PC-9 (cell line): ENCODE measurements around the gene MTA3. TPM values are rescaled to one million over a fixed set of nuclear protein-coding genes. Genes with fewer than 3 reads are reported as not detected.
"Not testable (repeated sequence)": the region's sequence is repeated elsewhere in the genome, so short reads cannot be mapped to it uniquely, and the experiment has no call there.

Experiments used
- BruUV-seq: library from RNA; stranded (reverse); fragments of 400-500 nt; replicated peaks from 2 replicates; lab custom pipeline; 2021; lab: Mats Ljungman, UMichigan
- CTCF ChIA-PET: fragments of 300-600 bp; sonication (Branson Sonifier 250); formaldehyde crosslinking; loops from one replicate; lab custom pipeline; 2022; ENCODE audit warnings: antibody characterized with exemption; lab: Charles Lee
- POLR2A ChIA-PET: fragments of 300-600 bp; sonication (Branson Sonifier 250); formaldehyde crosslinking; loops from one replicate; lab custom pipeline; 2022; ENCODE audit warnings: antibody characterized with exemption; ENCODE audit not compliant: unreplicated experiment; lab: Charles Lee
- DNase-seq, 2 experiments: peaks; one replicate each; pipeline versions ENCODE4 v3.0.0 to v3.0.0-alpha.2; 2015 to 2022; ENCODE audit warnings: mixed read lengths in 1 of 2
- H2AFZ ChIP-seq: fragments of 200-600 bp; sonication (generic); 2 replicates; pipeline ENCODE4 v1.8.1; 2017; ENCODE audit warnings: antibody characterized with exemption
- H3F3A ChIP-seq: fragments of 200-600 bp; sonication (generic); 2 replicates; pipeline ENCODE4 v1.8.1; 2017; ENCODE audit warnings: antibody characterized with exemption, mild to moderate bottlenecking, low read depth; ENCODE audit not compliant: insufficient read depth
- H3K27ac ChIP-seq: fragments of 200-600 bp; sonication (generic); 2 replicates; pipeline ENCODE4 v1.6.1; 2016; ENCODE audit warnings: mixed run types
- H3K27me3 ChIP-seq: fragments of 200-600 bp; sonication (generic); 2 replicates; pipeline ENCODE4 v1.6.1; 2016; ENCODE audit warnings: low read depth, mixed run types; ENCODE audit not compliant: insufficient read depth
- H3K36me3 ChIP-seq: fragments of 200-600 bp; sonication (generic); 2 replicates; pipeline ENCODE4 v1.6.1; 2016; ENCODE audit warnings: low read depth, mixed run types
- H3K4me1 ChIP-seq: fragments of 200-600 bp; sonication (generic); replicated peaks from 2 replicates; pipeline ENCODE4 v1.6.1; 2016; ENCODE audit warnings: mixed run types; ENCODE audit not compliant: insufficient read depth
- H3K4me2 ChIP-seq: fragments of 200-600 bp; sonication (generic); 2 replicates; pipeline ENCODE4 v1.6.1; 2017; ENCODE audit warnings: mixed run types
- H3K4me3 ChIP-seq: fragments of 200-600 bp; sonication (generic); 2 replicates; pipeline ENCODE4 v1.6.1; 2016; ENCODE audit warnings: mixed run types
- H3K79me2 ChIP-seq: fragments of 200-600 bp; sonication (generic); 2 replicates; pipeline ENCODE4 v1.6.1; 2017; ENCODE audit warnings: low read depth, mixed run types
- H3K9me2 ChIP-seq: fragments of 200-600 bp; sonication (generic); 2 replicates; pipeline ENCODE4 v1.8.1; 2017; ENCODE audit warnings: mild to moderate bottlenecking; ENCODE audit not compliant: insufficient read depth
- H3K9me3 ChIP-seq: fragments of 200-600 bp; sonication (generic); 2 replicates; pipeline ENCODE4 v1.8.1; 2016; ENCODE audit warnings: low read depth; ENCODE audit not compliant: insufficient read depth
- H4K20me1 ChIP-seq: fragments of 200-600 bp; sonication (generic); 2 replicates; pipeline ENCODE4 v1.8.1; 2017; ENCODE audit not compliant: insufficient read depth
- EZH2 ChIP-seq: fragments of 200-600 bp; sonication (generic); IDR thresholded peaks from 2 replicates; pipeline ENCODE4 v1.8.0; 2017; ENCODE audit warnings: antibody characterized with exemption, low read depth
- intact Hi-C: fragments of 100-400 bp; cut with micrococcal nuclease; formaldehyde crosslinking; loops from one replicate; pipeline ENCODE4 v1.10.0; 2022; ENCODE audit not compliant: unreplicated experiment
- total RNA-seq: library from RNA; stranded (reverse); gene quantifications from 2 replicates; pipeline ENCODE4 v1.2.3, GENCODE V29; 2021
- TF ChIP-seq, protein P1 (sequence below): fragments of 200-600 bp; sonication (generic); conservative IDR thresholded peaks from 2 replicates; pipeline ENCODE4 v1.6.1; 2017; ENCODE audit warnings: mixed run types, antibody characterized with exemption, mild to moderate bottlenecking, moderate library complexity

Gene MTA3
- total RNA-seq, 1 experiment from 2014 or later, result 89.8 TPM

DNA sequence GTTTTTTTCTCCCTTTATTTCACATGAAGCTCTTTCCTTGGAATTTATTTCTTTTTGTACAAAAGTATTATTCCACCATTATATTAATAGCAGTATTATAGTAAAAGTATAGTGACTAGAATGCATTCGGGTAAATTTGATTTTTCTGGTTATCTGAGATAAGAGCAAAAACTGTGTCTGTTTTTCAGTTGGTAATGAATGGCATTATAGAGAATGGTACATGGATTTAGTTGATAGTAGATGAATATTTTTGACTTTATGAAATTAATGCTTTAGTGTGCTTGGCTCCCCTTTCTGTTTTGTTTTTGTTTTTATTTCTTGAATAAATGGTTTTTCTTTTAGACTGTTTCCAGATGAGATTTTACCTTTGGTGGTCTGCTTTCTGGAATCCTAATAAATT, 71.8 kb downstream of the MTA3 start:
- CTCF ChIA-PET, result no interaction called here
- H3K4me2 ChIP-seq, result no peak overlapping the region
- H3F3A ChIP-seq, result no peaks in the 10 kb centered on the region; the same call in none of the 2 replicates
- H3K4me3 ChIP-seq, result no peak overlapping the region
- no peak overlapping the region for H3K27ac ChIP-seq
- peaks cover 28% of the 10 kb centered on the region for H4K20me1 ChIP-seq
- peaks cover 30% of the 10 kb centered on the region for H3K36me3 ChIP-seq
- TF ChIP-seq, protein P1, sequence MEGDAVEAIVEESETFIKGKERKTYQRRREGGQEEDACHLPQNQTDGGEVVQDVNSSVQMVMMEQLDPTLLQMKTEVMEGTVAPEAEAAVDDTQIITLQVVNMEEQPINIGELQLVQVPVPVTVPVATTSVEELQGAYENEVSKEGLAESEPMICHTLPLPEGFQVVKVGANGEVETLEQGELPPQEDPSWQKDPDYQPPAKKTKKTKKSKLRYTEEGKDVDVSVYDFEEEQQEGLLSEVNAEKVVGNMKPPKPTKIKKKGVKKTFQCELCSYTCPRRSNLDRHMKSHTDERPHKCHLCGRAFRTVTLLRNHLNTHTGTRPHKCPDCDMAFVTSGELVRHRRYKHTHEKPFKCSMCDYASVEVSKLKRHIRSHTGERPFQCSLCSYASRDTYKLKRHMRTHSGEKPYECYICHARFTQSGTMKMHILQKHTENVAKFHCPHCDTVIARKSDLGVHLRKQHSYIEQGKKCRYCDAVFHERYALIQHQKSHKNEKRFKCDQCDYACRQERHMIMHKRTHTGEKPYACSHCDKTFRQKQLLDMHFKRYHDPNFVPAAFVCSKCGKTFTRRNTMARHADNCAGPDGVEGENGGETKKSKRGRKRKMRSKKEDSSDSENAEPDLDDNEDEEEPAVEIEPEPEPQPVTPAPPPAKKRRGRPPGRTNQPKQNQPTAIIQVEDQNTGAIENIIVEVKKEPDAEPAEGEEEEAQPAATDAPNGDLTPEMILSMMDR, result no peak
- no peak for TF ChIP-seq EZH2
- BruUV-seq, result no TSS peak
- DNase-seq, result no peak
- no peak overlapping the region for H2AFZ ChIP-seq
- intact Hi-C loops, result no loop called here
- H3K4me1 ChIP-seq, result no peaks in the 10 kb centered on the region
- POLR2A ChIA-PET, result no interaction called here
- H3K9me3 ChIP-seq, result no peaks in the 10 kb centered on the region
- peaks cover 6% of the 10 kb centered on the region for H3K79me2 ChIP-seq
- no peaks in the 10 kb centered on the region for H3K27me3 ChIP-seq
- no peaks in the 10 kb centered on the region for H3K9me2 ChIP-seq

DNA sequence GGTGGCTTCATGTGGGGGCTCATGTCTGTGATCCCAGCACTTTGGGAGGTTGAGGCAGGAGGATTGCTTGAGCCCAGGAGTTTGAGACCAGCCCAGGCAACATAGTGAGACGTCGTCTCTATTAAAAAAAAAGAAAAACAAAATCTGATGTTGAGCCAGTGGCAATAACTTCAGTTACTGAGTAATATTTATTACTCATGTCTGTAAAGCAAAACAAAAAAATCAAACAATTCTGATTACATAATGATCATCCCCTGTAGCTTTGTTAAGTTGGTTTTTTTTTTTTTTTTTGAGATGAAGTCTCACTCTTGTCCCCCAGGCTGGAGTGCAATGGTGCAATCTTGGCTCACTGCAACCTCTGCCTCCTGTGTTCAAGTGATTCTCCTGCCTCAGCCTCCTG, 73.9 kb downstream of the MTA3 start:
- H3K27ac ChIP-seq, CTCF ChIA-PET, H3K4me2 ChIP-seq: not testable (repeated sequence)

DNA sequence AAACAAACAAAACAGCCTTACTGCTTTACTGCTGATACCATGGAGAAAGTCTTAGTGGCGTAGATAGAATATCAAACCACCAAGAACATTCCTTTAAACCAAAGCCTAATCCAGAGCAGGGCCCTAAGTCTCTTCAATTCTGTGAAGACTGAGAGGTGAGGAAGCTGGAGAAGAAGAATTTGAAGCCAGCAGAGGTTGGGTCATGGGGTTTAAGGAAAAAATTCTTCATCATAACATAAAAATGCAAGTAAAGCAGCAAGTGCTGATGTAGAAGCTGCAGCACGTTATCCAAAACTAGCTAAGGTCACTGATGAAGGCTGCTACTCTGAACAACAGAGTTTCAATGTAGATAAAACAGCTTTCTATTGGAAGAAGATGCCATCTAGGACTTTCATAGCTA, 77.1 kb downstream of the MTA3 start:
- no peak overlapping the region for H3K27ac ChIP-seq
- H3K36me3 ChIP-seq, result peaks cover 40% of the 10 kb centered on the region
- H3K4me2 ChIP-seq, result no peak overlapping the region
- ChIA-PET POLR2A (no interaction called here), CTCF (interaction anchor here (0.6 kb wide), 1 partner anchor 109 kb away, joined by 6 read pairs; no protein-coding TSS in a partner anchor)
- no peak for DNase-seq
- no peak overlapping the region for H2AFZ ChIP-seq
- intact Hi-C loops, result no loop called here
- TF ChIP-seq EZH2, result no peak
- TF ChIP-seq, protein P1, result no peak
- H3K79me2 ChIP-seq, result peaks cover under 1% of the 10 kb centered on the region; the same call in 1 of the 2 replicates
- H3K4me1 ChIP-seq, result no peaks in the 10 kb centered on the region
- H3F3A ChIP-seq, result no peaks in the 10 kb centered on the region; the same call in 1 of the 2 replicates
- BruUV-seq, result no TSS peak
- no peaks in the 10 kb centered on the region for H3K9me3 ChIP-seq
- H3K9me2 ChIP-seq, result no peaks in the 10 kb centered on the region
- no peak overlapping the region for H3K4me3 ChIP-seq
- H4K20me1 ChIP-seq, result peaks cover 8% of the 10 kb centered on the region; the same call in 1 of the 2 replicates
- H3K27me3 ChIP-seq, result no peaks in the 10 kb centered on the region

More for the DNA sequence above, 73.9 kb downstream of the MTA3 start:
- H3K4me3 ChIP-seq, H3K9me2 ChIP-seq, H3K9me3 ChIP-seq, intact Hi-C loops, H2AFZ ChIP-seq, BruUV-seq, H3K79me2 ChIP-seq, H3K4me1 ChIP-seq, DNase-seq, POLR2A ChIA-PET, H3K27me3 ChIP-seq, H3F3A ChIP-seq: not testable (repeated sequence)
- peaks cover 43% of the 10 kb centered on the region for H3K36me3 ChIP-seq
- peaks cover 25% of the 10 kb centered on the region for H4K20me1 ChIP-seq

DNA sequence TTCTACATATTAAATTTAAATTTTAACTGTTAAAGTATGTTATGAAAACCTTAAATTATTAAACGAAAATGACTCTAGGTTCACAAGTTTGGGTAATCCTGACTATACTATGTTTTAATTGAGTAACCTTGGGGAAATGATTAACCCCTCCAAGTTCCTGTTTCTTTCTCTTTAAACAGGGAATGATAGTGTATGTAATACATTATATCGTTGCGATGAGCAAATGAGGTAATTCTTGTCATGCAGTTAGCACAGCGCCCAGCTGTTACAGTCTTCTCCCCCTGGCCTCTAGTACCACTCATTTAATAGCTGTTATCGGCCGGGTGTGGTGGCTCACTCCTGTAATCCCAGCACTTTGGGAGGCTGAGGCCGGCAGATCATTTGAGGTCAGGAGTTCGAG, 80.4 kb downstream of the MTA3 start:
- no peak overlapping the region for H3K4me2 ChIP-seq
- intact Hi-C loops, result no loop called here
- BruUV-seq, result no TSS peak
- DNase-seq, result no peak
- POLR2A ChIA-PET, result no interaction called here
- no peak overlapping the region for H2AFZ ChIP-seq
- H3K36me3 ChIP-seq, result peaks cover 24% of the 10 kb centered on the region
- H3K4me1 ChIP-seq, result no peaks in the 10 kb centered on the region
- no peak overlapping the region for H3K27ac ChIP-seq
- H3F3A ChIP-seq, result no peaks in the 10 kb centered on the region
- no peaks in the 10 kb centered on the region for H3K9me2 ChIP-seq
- no peak overlapping the region for H3K4me3 ChIP-seq
- peaks cover 18% of the 10 kb centered on the region for H4K20me1 ChIP-seq
- TF ChIP-seq EZH2, result no peak
- TF ChIP-seq, protein P1, result no peak
- no peaks in the 10 kb centered on the region for H3K27me3 ChIP-seq
- no peaks in the 10 kb centered on the region for H3K9me3 ChIP-seq
- CTCF ChIA-PET, result no interaction called here
- H3K79me2 ChIP-seq, result peaks cover 6% of the 10 kb centered on the region; the same call in 1 of the 2 replicates
